K562 (cell line): ENCODE data around the gene DISC1. TPM values are rescaled to one million over a fixed set of nuclear protein-coding genes. Genes with fewer than 3 reads are reported as not detected.

ENCODE experiments used
- ATAC-seq: fragments of 200-7000 bp; cut with Tn5 transposase; 3 replicates; pipeline ENCODE4 v1.9.1; 2020; ENCODE audit warnings: moderate library complexity
- BruUV-seq: library from RNA; stranded (reverse); fragments of 400-500 nt; replicated peaks from 2 replicates; lab custom pipeline; 2021; lab: Mats Ljungman, UMichigan
- CTCF ChIA-PET: fragments of 300-600 bp; formaldehyde crosslinking; extraction: SDS; loops from one replicate; lab custom pipeline; 2021; ENCODE audit warnings: low intra/inter-chr PET ratio; lab: Yijun Ruan, JAX
- POLR2A ChIA-PET: fragments of 300-600, 350-650 bp; sonication (Branson Sonifier 250); formaldehyde crosslinking; extraction: SDS; loops from one replicate; lab custom pipeline; 2021; ENCODE audit warnings: antibody characterized with exemption, inconsistent platforms; lab: Yijun Ruan, JAX
- DNase-seq, 4 experiments: peaks; one replicate each; pipeline versions ENCODE4 v3.0.0 to v3.0.0-alpha.2; 2011 to 2018; ENCODE audit warnings: low spot score in 3 of 4, mixed read lengths in 3 of 4; ENCODE audit errors: extremely low read depth in 1 of 4
- FAIRE-seq: peaks from 2 replicates; lab custom pipeline; 2011; peaks lifted over from hg19 to GRCh38; lab: Jason Lieb, UNC
- H2AFZ ChIP-seq: 2 replicates; pipeline ENCODE4 v1.6.0; 2011; ENCODE audit warnings: low read depth, low read length, control low read depth, inconsistent platforms
- H3K27ac ChIP-seq: fragments of 200-600 bp; 3 replicates; pipeline ENCODE4 v1.8.0; 2011; ENCODE audit warnings: low read depth, mild to moderate bottlenecking, control low read depth, inconsistent platforms, low read length, moderate library complexity, mixed read lengths; ENCODE audit errors: extremely low read depth
- H3K27me3 ChIP-seq, 2 experiments: fragments of 300-600 bp in 1 of 2; 2 replicates in 1 of 2; 3 replicates in 1 of 2; pipeline versions ENCODE4 v1.6.0 to v1.8.0; 2011; ENCODE audit warnings: inconsistent platforms in 2 of 2, low read length in 2 of 2, mild to moderate bottlenecking in 1 of 2, mixed read lengths in 1 of 2, moderate library complexity in 1 of 2; ENCODE audit not compliant: control insufficient read depth in 2 of 2, insufficient read depth in 2 of 2
- H3K36me3 ChIP-seq: fragments of 300-600 bp; 3 replicates; pipeline ENCODE4 v1.8.0; 2011; ENCODE audit warnings: mild to moderate bottlenecking, low read length, inconsistent platforms; ENCODE audit not compliant: control insufficient read depth, insufficient read depth
- H3K4me1 ChIP-seq, 2 experiments: fragments of 200-600 bp in 1 of 2; replicated peaks in 1 of 2; 2 replicates in 1 of 2; 3 replicates in 1 of 2; pipeline versions ENCODE4 v1.5.1 to v1.8.0; 2011; ENCODE audit warnings: inconsistent platforms in 2 of 2, low read length in 2 of 2, mild to moderate bottlenecking in 1 of 2, mixed read lengths in 1 of 2, moderate library complexity in 1 of 2; ENCODE audit not compliant: control insufficient read depth in 2 of 2, insufficient read depth in 2 of 2
- H3K4me2 ChIP-seq: 2 replicates; pipeline ENCODE4 v1.6.1; 2011; ENCODE audit warnings: low read length, control low read depth, inconsistent platforms, mixed read lengths; ENCODE audit not compliant: insufficient read depth
- H3K4me3 ChIP-seq: fragments of 200-600 bp; sonication (generic), shearing (Covaris generic); 2 replicates; pipeline ENCODE4 v1.5.1; 2016; ENCODE audit warnings: control low read depth, inconsistent platforms
- H3K79me2 ChIP-seq: fragments of 200-600 bp; 3 replicates; pipeline ENCODE4 v1.8.0; 2011; ENCODE audit warnings: low read length, inconsistent platforms; ENCODE audit not compliant: control insufficient read depth, insufficient read depth
- H3K9ac ChIP-seq, 2 experiments: 2 replicates each; pipeline versions ENCODE4 v1.6.0 to v1.6.1; 2011; ENCODE audit warnings: low read depth in 2 of 2, low read length in 2 of 2, control low read depth in 1 of 2, inconsistent platforms in 1 of 2, mild to moderate bottlenecking in 1 of 2, mixed read lengths in 1 of 2; ENCODE audit not compliant: insufficient read depth in 1 of 2
- H3K9me1 ChIP-seq: one replicate; pipeline ENCODE4 v1.6.0; 2011; ENCODE audit warnings: inconsistent platforms, mild to moderate bottlenecking, low read length, moderate library complexity; ENCODE audit not compliant: control insufficient read depth, insufficient read depth
- H3K9me3 ChIP-seq: replicated peaks from 2 replicates; pipeline ENCODE4 v1.5.1; 2011; ENCODE audit warnings: low read depth, low read length, inconsistent platforms; ENCODE audit not compliant: control insufficient read depth, insufficient read depth
- H4K20me1 ChIP-seq: replicated peaks from 2 replicates; pipeline ENCODE4 v1.6.1; 2011; ENCODE audit warnings: low read length, inconsistent platforms, mixed read lengths; ENCODE audit not compliant: control insufficient read depth, insufficient read depth
- ARID1B ChIP-seq: fragments of 450-650 bp; IDR thresholded peaks from 2 replicates; pipeline ENCODE4 v1.6.1; 2016; ENCODE audit warnings: antibody characterized with exemption, mild to moderate bottlenecking, inconsistent platforms
- CREB1 ChIP-seq, 2 experiments: sonication (generic) in 1 of 2; formaldehyde crosslinking in 1 of 2; IDR thresholded peaks; 2 replicates each; pipeline versions ENCODE4 v1.6.1 to v1.8.0; 2012 to 2022; ENCODE audit warnings: inconsistent platforms in 1 of 2, mild to moderate bottlenecking in 1 of 2, missing genetic modification reagents in 1 of 2, moderate library complexity in 1 of 2
- GTF2A2 ChIP-seq: IDR thresholded peaks from 2 replicates; pipeline ENCODE4 v1.6.1; 2016; ENCODE audit warnings: mild to moderate bottlenecking, missing genetic modification characterization, missing compliant biosample characterization
- HEY1 ChIP-seq: fragments of 250-450 bp; sonication (Bioruptor Pico); IDR thresholded peaks from 2 replicates; pipeline ENCODE4 v1.5.0; 2020; ENCODE audit warnings: mild to moderate bottlenecking, moderate library complexity, borderline replicate concordance
- MAFG ChIP-seq: fragments of 450-650 bp; conservative IDR thresholded peaks from 2 replicates; pipeline ENCODE4 v1.6.1; 2016; ENCODE audit warnings: missing genetic modification characterization, missing compliant biosample characterization
- MAFK ChIP-seq: IDR thresholded peaks from 2 replicates; pipeline ENCODE4 v1.6.1; 2011; ENCODE audit warnings: low read length, improper control_type of control experiment
- MTA2 ChIP-seq: fragments of 450-650 bp; IDR thresholded peaks from 2 replicates; pipeline ENCODE4 v1.6.1; 2016; ENCODE audit warnings: low read depth
- NELFE ChIP-seq: IDR thresholded peaks from 2 replicates; pipeline ENCODE4 v1.6.1; 2011; ENCODE audit warnings: mild to moderate bottlenecking; ENCODE audit not compliant: insufficient read depth, insufficient read length
- NONO ChIP-seq, 2 experiments: fragments of 200-400 bp in 1 of 2; fragments of 450-650 bp in 1 of 2; formaldehyde crosslinking in 1 of 2; IDR thresholded peaks; 2 replicates each; pipeline ENCODE4 v1.6.1; 2017; ENCODE audit warnings: low read depth in 2 of 2, mild to moderate bottlenecking in 2 of 2, moderate library complexity in 2 of 2, low read length in 1 of 2
- ZNF175 ChIP-seq: fragments of 200-800 bp; sonication (Bioruptor generic); IDR thresholded peaks from 2 replicates; pipeline ENCODE4 v1.6.1; 2016; ENCODE audit warnings: low read depth, mild to moderate bottlenecking, missing genetic modification characterization, missing compliant biosample characterization
- ZNF584 ChIP-seq: fragments of 200-800 bp; sonication (Bioruptor generic); IDR thresholded peaks from 2 replicates; pipeline ENCODE4 v1.6.1; 2016; ENCODE audit warnings: low read depth, mild to moderate bottlenecking, missing genetic modification characterization, missing compliant biosample characterization
- WGBS: fragments of 100-300 bp; shearing (Covaris generic); methylation state at CpG from one replicate; pipeline ENCODE4 v1.1.6; 2016; ENCODE audit warnings: low coverage, mixed read lengths; ENCODE audit not compliant: insufficient coverage; ENCODE audit errors: missing lambda C conversion rate; 5-methylcytosine and 5-hydroxymethylcytosine counted together
- in situ Hi-C: fragments of 300-500 bp; cut with MboI; formaldehyde crosslinking; loops from 4 replicates; pipeline ENCODE4 v1.15.0; 2018; ENCODE audit warnings: inconsistent platforms, mixed read lengths
- intact Hi-C: fragments of 100-400 bp; cut with micrococcal nuclease; formaldehyde crosslinking; loops from 2 replicates; pipeline ENCODE4 v1.14.2; 2022
- polyA plus RNA-seq, 8 experiments: library from polyadenylated mRNA; depleted of rRNA in 4 of 8; stranded (reverse) in 5 of 8; unstranded in 3 of 8; fragments of >200 nt; fragmentation: Nextera tagmentation in 2 of 8; fragmentation: Illumina TruSeq in 1 of 8; extraction: Ambion mirVana in 2 of 8; extraction: Trizol in 1 of 8; gene quantifications; 2 replicates each; pipeline versions ENCODE4 v1.2.1 to v1.2.3, GENCODE V29; 2011 to 2014; ENCODE audit warnings: inconsistent platforms in 1 of 8, missing spikeins in 1 of 8
- total RNA-seq, 7 experiments: library from RNA; depleted of rRNA in 6 of 7; stranded (reverse); fragments of >200 nt in 6 of 7; fragmentation: Illumina TruSeq in 2 of 7; extraction: Trizol in 2 of 7; gene quantifications; 2 replicates each; pipeline versions ENCODE4 v1.2.1 to v1.2.3, GENCODE V29; 2011 to 2021; ENCODE audit warnings: low replicate concordance in 1 of 7
- TF ChIP-seq, protein P1 (sequence below): fragments of 450-650 bp; IDR thresholded peaks from 2 replicates; pipeline ENCODE4 v1.6.1; 2016; ENCODE audit warnings: mild to moderate bottlenecking
- TF ChIP-seq, protein P2 (sequence below): fragments of 250-450 bp; sonication (Bioruptor Pico); IDR thresholded peaks from 2 replicates; pipeline ENCODE4 v1.4.0; 2020; ENCODE audit warnings: borderline replicate concordance
- TF ChIP-seq, protein P3 (sequence below): fragments of 250-450 bp; sonication (Bioruptor Pico); IDR thresholded peaks from 2 replicates; pipeline ENCODE4 v1.8.0; 2021; ENCODE audit warnings: borderline replicate concordance, mild to moderate bottlenecking, moderate library complexity; ENCODE audit not compliant: poor library complexity, severe bottlenecking

DISC1 gene
- total and polyA plus RNA-seq, 9 of the 15 experiments (the other 6 are each of a cell fraction or from before 2014, with no cell fraction given): 0.01 to 0.11 (median 0.08) TPM; not detected in 1

DNA sequence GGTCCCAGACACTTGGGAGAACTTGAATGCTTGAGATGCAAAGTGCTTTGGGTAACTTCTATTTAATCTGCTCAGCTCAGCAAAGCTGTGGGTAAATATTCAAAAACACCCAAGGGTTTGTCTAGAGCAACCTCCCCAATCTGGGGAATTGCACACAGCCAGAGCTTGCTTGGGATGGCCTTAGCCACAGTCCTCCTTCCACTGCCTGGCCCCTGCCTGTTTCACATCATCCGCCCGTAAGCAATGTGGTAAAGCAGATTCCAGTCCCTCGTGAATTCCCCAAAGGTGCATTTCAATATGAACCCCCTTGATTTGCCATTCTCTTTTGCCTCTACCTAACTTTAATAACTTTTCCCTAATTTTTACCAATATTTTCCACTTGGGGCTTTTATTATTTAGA, 418.1 kb downstream of the DISC1 start (continued):
- no peak for TF ChIP-seq NELFE
- TF ChIP-seq GTF2A2: no peak
- no peak for TF ChIP-seq CREB1 (IDR thresholded peaks at IDR 0.05)
- TF ChIP-seq CREB1 (CRISPR knock-in tag; IDR thresholded peaks at IDR 0.05): no peak
- TF ChIP-seq ZNF584 (CRISPR knock-in tag): no peak
- TF ChIP-seq, protein P1, sequence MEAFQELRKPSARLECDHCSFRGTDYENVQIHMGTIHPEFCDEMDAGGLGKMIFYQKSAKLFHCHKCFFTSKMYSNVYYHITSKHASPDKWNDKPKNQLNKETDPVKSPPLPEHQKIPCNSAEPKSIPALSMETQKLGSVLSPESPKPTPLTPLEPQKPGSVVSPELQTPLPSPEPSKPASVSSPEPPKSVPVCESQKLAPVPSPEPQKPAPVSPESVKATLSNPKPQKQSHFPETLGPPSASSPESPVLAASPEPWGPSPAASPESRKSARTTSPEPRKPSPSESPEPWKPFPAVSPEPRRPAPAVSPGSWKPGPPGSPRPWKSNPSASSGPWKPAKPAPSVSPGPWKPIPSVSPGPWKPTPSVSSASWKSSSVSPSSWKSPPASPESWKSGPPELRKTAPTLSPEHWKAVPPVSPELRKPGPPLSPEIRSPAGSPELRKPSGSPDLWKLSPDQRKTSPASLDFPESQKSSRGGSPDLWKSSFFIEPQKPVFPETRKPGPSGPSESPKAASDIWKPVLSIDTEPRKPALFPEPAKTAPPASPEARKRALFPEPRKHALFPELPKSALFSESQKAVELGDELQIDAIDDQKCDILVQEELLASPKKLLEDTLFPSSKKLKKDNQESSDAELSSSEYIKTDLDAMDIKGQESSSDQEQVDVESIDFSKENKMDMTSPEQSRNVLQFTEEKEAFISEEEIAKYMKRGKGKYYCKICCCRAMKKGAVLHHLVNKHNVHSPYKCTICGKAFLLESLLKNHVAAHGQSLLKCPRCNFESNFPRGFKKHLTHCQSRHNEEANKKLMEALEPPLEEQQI: no peak
- no peak for TF ChIP-seq MAFG

DNA sequence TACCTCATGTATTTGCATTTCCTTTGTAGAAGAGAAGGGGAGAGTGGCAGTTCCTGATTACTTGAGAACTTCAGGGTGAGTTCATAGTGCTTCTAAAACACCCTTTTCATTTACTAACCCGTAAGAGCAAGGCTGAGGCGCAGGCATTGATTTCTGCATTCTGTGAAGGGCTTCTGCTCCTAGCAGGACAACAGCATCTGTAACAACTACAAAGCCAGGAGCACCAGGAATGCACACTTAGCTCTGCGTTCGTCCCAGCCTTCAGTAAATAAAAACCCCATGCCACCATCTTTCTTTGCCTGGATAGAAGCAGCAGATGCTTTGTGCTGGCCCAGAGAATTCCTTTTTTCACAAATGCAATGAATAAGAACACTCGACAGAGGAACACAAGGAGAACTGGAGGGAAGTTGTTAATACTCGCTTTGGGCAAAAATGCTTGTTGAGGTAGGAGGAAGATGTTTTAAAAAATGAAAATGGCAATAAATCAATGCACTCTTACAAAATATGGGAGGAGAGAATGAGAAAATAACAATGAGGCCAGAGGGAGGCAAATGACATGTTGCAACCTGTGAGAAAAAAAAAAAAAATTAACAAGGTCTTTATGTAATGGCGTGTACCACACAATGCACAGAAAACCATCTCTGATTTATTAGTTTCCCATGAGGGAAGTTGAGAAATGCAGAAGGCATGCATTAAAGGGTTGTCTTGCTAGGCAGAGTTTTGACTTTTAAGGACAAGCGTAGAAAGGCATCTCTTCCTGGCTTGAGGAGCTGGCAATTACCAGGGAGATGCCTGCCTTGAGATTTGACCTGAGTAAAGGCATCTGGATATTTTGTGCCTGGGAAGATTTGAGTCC, 418.8 kb downstream of the DISC1 start:
- Histone ChIP-seq H3K4me2 (no peak overlapping the region), H3K79me2 (no peaks in the 10 kb centered on the region), H2AFZ (no peak overlapping the region), H3K27me3 (no peaks in the 10 kb centered on the region), H3K9me1 (no peaks in the 10 kb centered on the region), H3K9ac (no peak overlapping the region), H3K27ac (no peak overlapping the region), H3K4me3 (no peak overlapping the region), H3K36me3 (no peaks in the 10 kb centered on the region), H3K9me3 (no peaks in the 10 kb centered on the region; the same call in 1 of the 2 replicates), H3K4me1 (no peaks in the 10 kb centered on the region), H4K20me1 (no peaks in the 10 kb centered on the region)
- CTCF ChIA-PET: no interaction called here
- ATAC-seq: no peak
- BruUV-seq: no TSS peak
- POLR2A ChIA-PET: no interaction called here
- DNase-seq: no peak
- intact Hi-C loops (no loop called here), in situ Hi-C loops (no loop called here)
- WGBS: under 1% methylated on average over 8 of the region's 8 CpGs
- FAIRE-seq: no peak
- TF ChIP-seq, protein P2, sequence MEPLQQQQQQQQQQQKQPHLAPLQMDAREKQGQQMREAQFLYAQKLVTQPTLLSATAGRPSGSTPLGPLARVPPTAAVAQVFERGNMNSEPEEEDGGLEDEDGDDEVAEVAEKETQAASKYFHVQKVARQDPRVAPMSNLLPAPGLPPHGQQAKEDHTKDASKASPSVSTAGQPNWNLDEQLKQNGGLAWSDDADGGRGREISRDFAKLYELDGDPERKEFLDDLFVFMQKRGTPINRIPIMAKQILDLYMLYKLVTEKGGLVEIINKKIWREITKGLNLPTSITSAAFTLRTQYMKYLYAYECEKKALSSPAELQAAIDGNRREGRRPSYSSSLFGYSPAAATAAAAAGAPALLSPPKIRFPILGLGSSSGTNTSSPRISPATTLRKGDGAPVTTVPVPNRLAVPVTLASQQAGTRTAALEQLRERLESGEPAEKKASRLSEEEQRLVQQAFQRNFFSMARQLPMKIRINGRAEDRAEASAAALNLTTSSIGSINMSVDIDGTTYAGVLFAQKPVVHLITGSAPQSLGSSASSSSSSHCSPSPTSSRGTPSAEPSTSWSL (CRISPR knock-in tag): no peak
- TF ChIP-seq MAFK (no peak), ARID1B (no peak), NONO (IDR thresholded peaks at IDR 0.05; ENCODE audit: low read depth in 2 of 2, low read length in 1 of 2) (no peak), ZNF175 (CRISPR knock-in tag) (no peak), MTA2 (no peak), HEY1 (CRISPR knock-in tag) (no peak)
- TF ChIP-seq, protein P3, sequence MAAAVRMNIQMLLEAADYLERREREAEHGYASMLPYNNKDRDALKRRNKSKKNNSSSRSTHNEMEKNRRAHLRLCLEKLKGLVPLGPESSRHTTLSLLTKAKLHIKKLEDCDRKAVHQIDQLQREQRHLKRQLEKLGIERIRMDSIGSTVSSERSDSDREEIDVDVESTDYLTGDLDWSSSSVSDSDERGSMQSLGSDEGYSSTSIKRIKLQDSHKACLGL (CRISPR knock-in tag): no peak
